Heart right ventricle (tissue), 16 donors: Measurements from ENCODE around the gene MRPL49. TPM values are rescaled to one million over a fixed set of nuclear protein-coding genes. Genes with fewer than 3 reads are reported as not detected.

ENCODE experiments used
- ATAC-seq, 8 donors: fragments of 200-7000 bp; cut with Tn5 transposase; one replicate each; pipeline ENCODE4 v1.9.1; 2020; ENCODE audit warnings: mild to moderate bottlenecking in 8 of 8, moderate library complexity in 8 of 8, moderate number of reproducible peaks in 1 of 8
- DNase-seq, 2 donors: peaks; one replicate each; pipeline ENCODE4 v3.0.0-alpha.2; 2020
- H3K27ac ChIP-seq, 10 donors: fragments of 200-600 bp; sonication (generic) in 2 of 10; one replicate each; pipeline versions ENCODE4 v1.5.0 to v1.8.0; 2020 to 2022; ENCODE audit warnings: mild to moderate bottlenecking in 3 of 10
- H3K27me3 ChIP-seq, 7 donors: fragments of 200-600 bp; one replicate each; pipeline ENCODE4 v1.8.0; 2021 to 2022; ENCODE audit warnings: mild to moderate bottlenecking in 2 of 7
- H3K36me3 ChIP-seq, 9 donors: fragments of 200-600 bp; sonication (generic) in 1 of 9; one replicate each; pipeline versions ENCODE4 v1.5.0 to v1.8.0; 2020 to 2022; ENCODE audit warnings: mild to moderate bottlenecking in 2 of 9
- H3K4me1 ChIP-seq, 9 donors: fragments of 200-600 bp; sonication (generic) in 1 of 9; one replicate each; pipeline versions ENCODE4 v1.5.0 to v1.8.0; 2020 to 2022; ENCODE audit warnings: mild to moderate bottlenecking in 4 of 9
- H3K4me3 ChIP-seq, 10 donors: fragments of 200-600 bp; sonication (generic) in 2 of 10; one replicate each; pipeline versions ENCODE4 v1.5.0 to v1.8.0; 2020 to 2022; ENCODE audit warnings: mild to moderate bottlenecking in 7 of 10, moderate library complexity in 2 of 10
- H3K9me3 ChIP-seq, 11 donors: fragments of 200-600 bp in 10 of 11; sonication (generic) in 2 of 11; one replicate each; pipeline versions ENCODE4 v1.5.0 to v1.8.0; 2013 to 2022; ENCODE audit warnings: mild to moderate bottlenecking in 2 of 11, control low read depth in 1 of 11, moderate library complexity in 1 of 11
- WGBS, 2 donors: extraction: QIAGEN DNeasy Blood & Tissue Kit; methylation state at CpG; one replicate each; pipeline ENCODE4 v1.1.7; 2013; ENCODE audit warnings: inconsistent platforms in 1 of 2; 5-methylcytosine and 5-hydroxymethylcytosine counted together
- intact Hi-C, 10 donors: fragments of 100-400 bp; cut with DNase I; formaldehyde crosslinking; loops; one replicate each; pipeline versions ENCODE4 v1.11.1 to v1.14.2; 2022
- polyA plus RNA-seq, 2 donors: library from polyadenylated mRNA; stranded (reverse); fragments of 200-250 nt; gene quantifications; one replicate each; pipeline ENCODE4 v1.2.3, GENCODE V29; 2013
- total RNA-seq, 10 donors: library from RNA; stranded (reverse); fragmentation: NEBNext Ultra II Directional in 3 of 10; extraction: Animal tissue kit (Norgen Biotek cat#: 25700) in 3 of 10; gene quantifications; one replicate each; pipeline versions ENCODE4 v1.2.1 to v1.2.4, GENCODE V29; 2021 to 2023
- TF ChIP-seq, protein P1 (sequence below), 9 donors: fragments of 200-600 bp; sonication (generic) in 2 of 9; IDR thresholded peaks; one replicate each; pipeline versions ENCODE4 v1.5.0 to v1.8.0; 2021 to 2022; ENCODE audit warnings: antibody characterized with exemption in 9 of 9, mild to moderate bottlenecking in 5 of 9, moderate library complexity in 1 of 9
- donor health status: Arrhythmogenic right ventricular cardiomyopathy.
- donor health status: ischemic (EF 13 %, LVEDD 7.1; RV severe dilation, severe dysfunction).
- donor health status: healthy with polysubstance abuse.
- donor health status: DM: no; HTN: yes; CAD: no.
- donor health status: DM: no; HTN: no; CAD: no.
- donor health status: ischemic (EF 25% LVEDD 6.9; RV normal size, moderate dysfunction).
- donor health status: ischemic (EF 25% LVEDD 5.7; RV mildly dilated, moderate dysfunction).
- donor health status: healthy.
- donor health status: DM: yes; HTN: yes; CAD: no.
- donor health status: Ischemic cardiomyopathy.
- donor health status: ischemic (EF 35%, LVEDD 5.7; RV mildly dilated, moderate dysfunction).
- donor health status: nonischemic (EF 11% LVEDD 7.7; RV severe dilation, severe dysfunction).
- donor health status: DM: yes; HTN: yes; CAD: no.
- donor health status: PGD.
- donor health status: ischemic (EF 29% LVEDD 5.4; RV normal size, mild dysfunction).
- donor health status: nonischemic (EF 23%, LVEDD 6.1; RV moderate dilation, normal function).

The MRPL49 gene
- total and polyA plus RNA-seq, 12 donors: 6.4 to 44.8 (median 39.3) TPM

- Histone ChIP-seq H3K36me3 (peaks cover 0 to 16% (median 0%) of the 10 kb centered on the region in 9 donors), H3K4me1 (peaks cover 0 to 21% (median 7%) of the 10 kb centered on the region in 9 donors), H3K27me3 (no peaks in the 10 kb centered on the region), H3K9me3 (no peaks in the 10 kb centered on the region), H3K4me3 (no peak overlapping the region), H3K27ac (no peak overlapping the region)
- intact Hi-C loops: no loop called here
- ATAC-seq: no peak
- 88 to 93% methylated on average over 9 of the region's 9 CpGs for WGBS, 2 donors
- DNase-seq: no peak
- TF ChIP-seq, protein P1, sequence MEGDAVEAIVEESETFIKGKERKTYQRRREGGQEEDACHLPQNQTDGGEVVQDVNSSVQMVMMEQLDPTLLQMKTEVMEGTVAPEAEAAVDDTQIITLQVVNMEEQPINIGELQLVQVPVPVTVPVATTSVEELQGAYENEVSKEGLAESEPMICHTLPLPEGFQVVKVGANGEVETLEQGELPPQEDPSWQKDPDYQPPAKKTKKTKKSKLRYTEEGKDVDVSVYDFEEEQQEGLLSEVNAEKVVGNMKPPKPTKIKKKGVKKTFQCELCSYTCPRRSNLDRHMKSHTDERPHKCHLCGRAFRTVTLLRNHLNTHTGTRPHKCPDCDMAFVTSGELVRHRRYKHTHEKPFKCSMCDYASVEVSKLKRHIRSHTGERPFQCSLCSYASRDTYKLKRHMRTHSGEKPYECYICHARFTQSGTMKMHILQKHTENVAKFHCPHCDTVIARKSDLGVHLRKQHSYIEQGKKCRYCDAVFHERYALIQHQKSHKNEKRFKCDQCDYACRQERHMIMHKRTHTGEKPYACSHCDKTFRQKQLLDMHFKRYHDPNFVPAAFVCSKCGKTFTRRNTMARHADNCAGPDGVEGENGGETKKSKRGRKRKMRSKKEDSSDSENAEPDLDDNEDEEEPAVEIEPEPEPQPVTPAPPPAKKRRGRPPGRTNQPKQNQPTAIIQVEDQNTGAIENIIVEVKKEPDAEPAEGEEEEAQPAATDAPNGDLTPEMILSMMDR (IDR thresholded peaks at IDR 0.05): no peak
These were observed 43.3 kb upstream of the MRPL49 start for GRCh38 chr11:65078786-65079342.

- no peaks in the 10 kb centered on the region for H3K27me3 ChIP-seq
- peaks cover 6 to 34% (median 20%) of the 10 kb centered on the region in 9 donors for H3K4me1 ChIP-seq
- H3K27ac ChIP-seq: peak overlapping the region in 7 of 10 donors; percentile 82 to 96 (median 93)
- DNase-seq (no peak), ATAC-seq (peak in 1 of 8 donors; percentile 2)
- WGBS, 2 donors: 3 to 8% methylated on average over 13 of the region's 13 CpGs
- intact Hi-C loops: loop anchor here in 6 of 10 donors (5.0 to 10.0 kb wide), 5 partner anchors 39 to 158 kb away; partner anchors contain the start of genes FAU (in 2 of the 6), MRPL49 (in 2 of the 6), SNX15 (in 2 of the 6) and ARL2 (in 1 of the 6)
- peak overlapping the region; percentile 64 to 93 (median 81) for H3K4me3 ChIP-seq
- TF ChIP-seq, protein P1 (IDR thresholded peaks at IDR 0.05): no peak
- no peaks in the 10 kb centered on the region for H3K9me3 ChIP-seq
- H3K36me3 ChIP-seq: peaks cover 0 to 50% (median 17%) of the 10 kb centered on the region in 9 donors
These were observed 38.8 kb upstream of the MRPL49 start for GRCh38 chr11:65083134-65083833.

DNA sequence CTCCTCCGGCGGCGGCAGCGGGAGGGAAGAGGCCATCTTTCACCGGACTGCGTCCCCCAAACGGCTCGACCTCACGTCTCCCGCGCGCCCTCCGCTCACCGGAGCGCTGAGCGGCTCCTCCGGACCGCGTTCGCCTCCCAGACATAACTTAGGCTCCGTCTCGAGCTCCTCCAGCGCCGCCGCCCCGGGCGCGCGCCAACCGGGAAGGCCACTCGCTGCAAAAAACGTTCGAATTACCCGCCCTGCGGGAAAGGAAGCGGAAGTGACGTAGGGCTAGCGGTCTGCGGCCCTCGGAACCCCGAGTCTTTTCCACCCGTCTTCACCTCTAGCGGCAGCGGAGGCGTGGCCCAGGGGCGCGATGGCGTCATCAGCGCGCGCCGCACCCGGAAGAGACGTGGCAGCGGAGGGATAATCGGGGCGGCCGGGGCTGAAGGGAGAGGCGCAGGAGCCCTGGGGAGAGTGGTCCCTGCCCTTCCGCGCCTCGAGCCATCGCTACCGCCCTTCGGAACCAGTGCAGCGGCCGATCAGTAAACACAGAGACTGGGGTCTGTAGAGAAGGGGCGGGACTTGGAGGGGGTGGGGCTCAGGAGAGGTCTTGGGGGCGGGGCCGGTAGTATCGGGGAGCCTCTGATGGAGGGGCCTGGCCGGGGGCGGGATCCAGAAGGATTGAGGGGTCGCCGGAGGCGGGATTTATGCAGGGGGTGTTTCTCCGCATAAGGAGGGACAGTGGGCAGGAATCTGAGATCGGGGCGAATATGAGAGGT lies 38.1 kb upstream of the MRPL49 start, which contains the start of the genes CDCA5 and ZFPL1:
TSS of gene CDCA5 (minus strand) at position 207 of the 764 bp plus-strand sequence. CDS start at position 145, 62 bp downstream.
TSS of gene ZFPL1 (plus strand) at position 389 of the 764 bp plus-strand sequence. CDS start 477 bp downstream, outside the sequence.
- no peaks in the 10 kb centered on the region for H3K9me3 ChIP-seq
- H3K4me1 ChIP-seq: peaks cover 6 to 34% (median 20%) of the 10 kb centered on the region in 9 donors
- TF ChIP-seq, protein P1 (IDR thresholded peaks at IDR 0.05): no peak
- peak within 1 kb of the TSS; percentile 64 to 93 (median 81) for H3K4me3 ChIP-seq
- WGBS, 2 donors: 0% methylated on average over 79 of the region's 79 CpGs
- H3K27ac ChIP-seq: peak within 1 kb of the TSS; percentile 79 to 96 (median 92)
- peaks cover 0 to 57% (median 17%) of the 10 kb centered on the region in 9 donors for H3K36me3 ChIP-seq
- intact Hi-C loops: loop anchor here in 6 of 10 donors (1.0 to 10.0 kb wide), 11 partner anchors 12 to 159 kb away; partner anchors contain the start of genes FAU (in 4 of the 6), MRPL49 (in 4 of the 6), SNX15 (in 3 of the 6) and SAC3D1 (in 2 of the 6)
- no peaks in the 10 kb centered on the region for H3K27me3 ChIP-seq
- ATAC-seq (peak; percentile 94 to 98 (median 98)), DNase-seq (peak; percentile 95)
